ENCODE results near the gene PPP1R1B.
"Not testable (repeated sequence)": the region's sequence is repeated elsewhere in the genome, so short reads cannot be mapped to it uniquely, and the experiment has no call there.

The PPP1R1B gene

DNA sequence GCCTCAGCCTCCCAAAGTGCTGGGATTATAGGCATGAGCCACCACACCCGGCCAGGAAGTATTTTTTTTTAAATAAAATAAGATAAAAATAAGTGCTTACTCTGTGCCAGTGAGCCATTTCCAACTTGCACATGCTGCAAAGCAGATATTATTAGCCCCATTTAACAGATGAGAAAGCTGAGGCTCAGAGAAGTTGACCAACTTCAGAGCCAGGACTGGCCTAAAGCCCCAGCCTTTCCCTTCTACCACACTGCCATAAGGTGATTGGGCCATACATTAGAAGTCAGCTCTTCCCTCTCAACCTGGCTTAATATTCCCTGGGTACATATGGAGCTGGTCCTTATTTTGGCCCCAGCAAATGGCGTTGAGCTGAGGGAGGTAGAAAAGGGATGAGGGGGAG lies 44.1 kb upstream of the PPP1R1B start:
- POLR2A ChIA-PET (ENCODE audit: low non-redundant PET): no interaction called here
- no peak for DNase-seq (ENCODE audit: low spot score)
- CTCF ChIA-PET: interaction anchor here (0.5 to 2.0 kb wide), 3 partner anchors 35 to 212 kb away, joined by 3 to 7 read pairs (median 5); no protein-coding TSS in a partner anchor
- no peak overlapping the region for H3K27ac ChIP-seq
- TF ChIP-seq, protein P1, sequence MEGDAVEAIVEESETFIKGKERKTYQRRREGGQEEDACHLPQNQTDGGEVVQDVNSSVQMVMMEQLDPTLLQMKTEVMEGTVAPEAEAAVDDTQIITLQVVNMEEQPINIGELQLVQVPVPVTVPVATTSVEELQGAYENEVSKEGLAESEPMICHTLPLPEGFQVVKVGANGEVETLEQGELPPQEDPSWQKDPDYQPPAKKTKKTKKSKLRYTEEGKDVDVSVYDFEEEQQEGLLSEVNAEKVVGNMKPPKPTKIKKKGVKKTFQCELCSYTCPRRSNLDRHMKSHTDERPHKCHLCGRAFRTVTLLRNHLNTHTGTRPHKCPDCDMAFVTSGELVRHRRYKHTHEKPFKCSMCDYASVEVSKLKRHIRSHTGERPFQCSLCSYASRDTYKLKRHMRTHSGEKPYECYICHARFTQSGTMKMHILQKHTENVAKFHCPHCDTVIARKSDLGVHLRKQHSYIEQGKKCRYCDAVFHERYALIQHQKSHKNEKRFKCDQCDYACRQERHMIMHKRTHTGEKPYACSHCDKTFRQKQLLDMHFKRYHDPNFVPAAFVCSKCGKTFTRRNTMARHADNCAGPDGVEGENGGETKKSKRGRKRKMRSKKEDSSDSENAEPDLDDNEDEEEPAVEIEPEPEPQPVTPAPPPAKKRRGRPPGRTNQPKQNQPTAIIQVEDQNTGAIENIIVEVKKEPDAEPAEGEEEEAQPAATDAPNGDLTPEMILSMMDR (conservative IDR thresholded peaks at IDR 0.05; ENCODE audit: low read depth): no peak

DNA sequence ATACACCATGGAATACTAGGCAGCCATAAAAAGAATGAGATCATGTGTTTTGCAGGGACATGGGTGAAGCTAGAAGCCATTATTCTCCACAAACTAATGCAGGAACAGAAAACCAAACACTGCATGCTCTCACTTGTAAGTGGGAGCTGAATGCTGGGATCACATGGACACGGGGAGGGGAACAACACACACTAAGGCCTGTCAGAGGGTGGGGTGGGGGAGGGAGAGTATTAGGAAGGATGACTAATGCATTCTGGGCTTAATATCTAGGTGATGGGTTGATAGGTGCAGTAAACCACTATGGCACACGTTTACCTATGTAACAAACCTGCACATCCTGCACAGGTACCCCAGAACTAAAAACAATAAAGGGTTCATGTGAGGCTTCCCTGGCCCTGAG lies 36.6 kb upstream of the PPP1R1B start:
- DNase-seq (ENCODE audit: low spot score); POLR2A ChIA-PET (ENCODE audit: low non-redundant PET); H3K27ac ChIP-seq: not testable (repeated sequence)
- CTCF ChIA-PET: interaction anchor here (0.6 kb wide), 2 partner anchors 23 to 1251 kb away, joined by 4 to 5 read pairs; no protein-coding TSS in a partner anchor

DNA sequence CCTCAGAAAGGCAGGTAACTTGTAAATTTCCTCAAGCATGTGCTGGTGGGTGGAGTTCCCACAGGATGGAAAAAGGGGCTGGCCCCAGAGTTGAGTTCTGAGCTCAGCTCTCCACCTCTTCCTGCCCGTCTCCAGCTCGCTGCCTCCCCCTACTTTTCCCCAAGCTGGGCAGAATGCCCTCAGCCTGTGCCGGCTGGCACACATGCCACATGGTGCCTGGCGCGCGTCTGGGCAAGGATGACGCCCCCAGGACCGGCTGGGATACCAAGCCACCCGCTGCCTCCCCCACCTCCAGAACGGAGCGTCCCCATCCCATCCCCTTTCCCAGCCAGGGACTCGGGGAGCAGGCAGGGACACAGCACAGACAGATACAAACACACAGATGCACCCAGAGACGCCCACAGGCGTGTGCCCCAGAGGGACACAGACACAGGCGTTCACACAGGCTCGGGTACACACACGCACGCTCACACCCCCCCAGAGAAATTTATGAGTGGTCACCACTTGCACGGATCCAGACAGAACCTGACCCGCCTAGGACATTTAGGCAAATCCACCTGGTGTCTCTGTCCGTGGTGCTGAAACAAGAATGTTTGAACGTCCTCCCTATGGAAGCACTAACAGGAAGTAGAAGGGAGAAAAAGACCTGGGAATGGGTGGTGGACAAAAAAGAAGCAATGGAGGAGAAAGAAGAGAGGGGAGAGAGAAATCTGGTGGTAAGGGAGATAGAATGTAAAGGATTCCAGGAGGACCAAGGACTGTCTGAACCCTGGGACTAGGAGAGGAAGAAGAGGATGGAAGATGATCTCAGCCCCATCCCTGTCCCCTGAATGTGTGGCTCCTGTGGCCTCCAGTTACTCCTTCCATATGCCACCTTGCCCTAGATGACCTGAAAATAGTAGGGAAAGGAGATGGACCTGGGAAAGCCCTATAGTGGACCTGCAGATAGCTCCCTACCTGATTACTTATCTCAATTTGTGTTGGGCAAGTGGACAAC lies 34.5 kb upstream of the PPP1R1B start:
- H3K27ac ChIP-seq: no peak overlapping the region

DNA sequence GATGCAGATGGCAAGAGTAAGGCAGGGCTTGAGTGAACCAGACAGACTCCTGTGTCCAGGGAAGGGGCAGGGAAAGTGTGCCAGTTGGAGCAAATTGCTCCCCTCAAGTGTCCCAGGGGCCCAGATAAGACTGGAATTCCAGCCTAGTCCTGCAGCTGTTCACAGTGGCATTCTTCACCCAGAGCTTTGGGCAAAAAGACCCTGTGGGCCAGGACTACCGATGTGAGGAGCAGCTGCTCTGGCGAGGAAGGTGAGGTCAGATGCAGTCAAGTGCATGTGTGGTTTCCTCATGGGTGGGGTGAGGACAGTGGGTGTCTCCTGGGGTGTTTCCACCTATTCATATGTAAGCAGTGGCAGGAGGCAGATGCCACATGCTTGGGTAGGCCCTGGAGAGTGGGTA lies 33.4 kb upstream of the PPP1R1B start:
- no peak for DNase-seq (ENCODE audit: low spot score)
- CTCF ChIA-PET: no interaction called here
- TF ChIP-seq, protein P1 (conservative IDR thresholded peaks at IDR 0.05; ENCODE audit: low read depth): no peak
- POLR2A ChIA-PET (ENCODE audit: low non-redundant PET): no interaction called here
- H3K27ac ChIP-seq: no peak overlapping the region

More for the DNA sequence above, 34.5 kb upstream of the PPP1R1B start:
- POLR2A ChIA-PET (ENCODE audit: low non-redundant PET): no interaction called here
- CTCF ChIA-PET: interaction anchor here (0.6 to 0.7 kb wide), 3 partner anchors 24 to 62 kb away, joined by 3 read pairs; no protein-coding TSS in a partner anchor
- TF ChIP-seq, protein P1 (conservative IDR thresholded peaks at IDR 0.05; ENCODE audit: low read depth): no peak
- DNase-seq (ENCODE audit: low spot score): peak; percentile 55

DNA sequence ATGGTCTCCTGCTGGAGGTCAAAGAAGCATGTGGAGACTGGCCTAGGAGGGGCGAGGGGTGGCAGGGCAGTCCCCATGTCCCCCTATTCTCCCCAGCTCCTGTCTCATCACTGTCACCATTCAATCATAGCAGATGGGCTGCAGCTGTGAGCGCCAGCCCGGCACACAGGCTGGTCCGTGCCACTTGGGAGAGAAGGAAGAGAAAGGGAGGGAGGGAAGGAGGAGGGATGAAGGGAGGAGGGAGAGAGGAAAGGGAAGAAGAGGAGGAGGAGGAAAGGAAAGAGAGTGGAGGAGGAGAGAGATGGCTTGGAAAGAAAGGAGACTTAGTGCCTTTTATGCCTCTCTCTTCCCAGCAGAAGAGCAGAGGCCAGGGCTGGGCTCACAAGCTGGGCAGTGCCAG lies 31.5 kb upstream of the PPP1R1B start:
- CTCF ChIA-PET: interaction anchor here (1.0 kb wide), 1 partner anchor 28 kb away, joined by 6 read pairs; no protein-coding TSS in a partner anchor
- H3K27ac ChIP-seq: no peak overlapping the region
- TF ChIP-seq, protein P1 (conservative IDR thresholded peaks at IDR 0.05; ENCODE audit: low read depth): no peak
- POLR2A ChIA-PET (ENCODE audit: low non-redundant PET): no interaction called here
- no peak for DNase-seq (ENCODE audit: low spot score)

DNA sequence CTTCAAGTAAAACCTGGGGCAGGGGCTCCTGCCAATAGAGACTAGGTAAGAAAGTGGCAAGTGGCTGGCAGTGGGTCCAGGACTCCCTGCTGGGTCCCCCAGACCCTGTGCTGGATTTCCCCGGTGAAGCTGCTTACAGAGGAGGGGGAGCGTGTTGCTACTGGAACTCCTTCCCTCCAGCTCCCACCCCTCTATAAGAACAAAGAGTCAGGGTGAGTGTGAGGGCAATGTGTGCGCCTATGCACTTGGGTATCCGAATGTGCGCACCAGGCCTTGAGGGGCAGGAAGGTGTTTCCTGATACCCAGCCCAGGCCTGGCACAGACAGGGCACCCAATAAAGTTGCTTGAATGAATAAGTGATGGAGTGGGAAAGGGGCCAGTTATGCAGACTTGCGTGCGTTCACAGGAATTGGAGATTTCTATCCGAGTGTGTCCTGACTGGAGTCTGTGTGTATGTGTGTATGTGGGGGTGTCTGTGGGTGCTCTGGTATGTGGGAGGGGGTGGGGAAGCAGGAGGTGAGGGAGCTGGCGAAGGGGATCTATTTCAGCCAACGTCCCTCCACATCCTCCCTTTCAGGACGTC lies 30.7 kb upstream of the PPP1R1B start:
- ChIA-PET CTCF (interaction anchor here (0.6 to 1.0 kb wide), 2 partner anchors 28 to 389 kb away, joined by 5 to 6 read pairs; no protein-coding TSS in a partner anchor), POLR2A (ENCODE audit: low non-redundant PET) (no interaction called here)
- no peak for DNase-seq (ENCODE audit: low spot score)
- TF ChIP-seq, protein P1 (conservative IDR thresholded peaks at IDR 0.05; ENCODE audit: low read depth): no peak
- H3K27ac ChIP-seq: no peak overlapping the region

Measured in RWPE1 (cell line).